Measurements from ENCODE around the gene TTLL13. TPM values are rescaled to one million over a fixed set of nuclear protein-coding genes. Genes with fewer than 3 reads are reported as not detected.

TTLL13 gene
- total and polyA plus RNA-seq, 4 donors, result 0.28 to 0.51 (median 0.30) TPM

DNA sequence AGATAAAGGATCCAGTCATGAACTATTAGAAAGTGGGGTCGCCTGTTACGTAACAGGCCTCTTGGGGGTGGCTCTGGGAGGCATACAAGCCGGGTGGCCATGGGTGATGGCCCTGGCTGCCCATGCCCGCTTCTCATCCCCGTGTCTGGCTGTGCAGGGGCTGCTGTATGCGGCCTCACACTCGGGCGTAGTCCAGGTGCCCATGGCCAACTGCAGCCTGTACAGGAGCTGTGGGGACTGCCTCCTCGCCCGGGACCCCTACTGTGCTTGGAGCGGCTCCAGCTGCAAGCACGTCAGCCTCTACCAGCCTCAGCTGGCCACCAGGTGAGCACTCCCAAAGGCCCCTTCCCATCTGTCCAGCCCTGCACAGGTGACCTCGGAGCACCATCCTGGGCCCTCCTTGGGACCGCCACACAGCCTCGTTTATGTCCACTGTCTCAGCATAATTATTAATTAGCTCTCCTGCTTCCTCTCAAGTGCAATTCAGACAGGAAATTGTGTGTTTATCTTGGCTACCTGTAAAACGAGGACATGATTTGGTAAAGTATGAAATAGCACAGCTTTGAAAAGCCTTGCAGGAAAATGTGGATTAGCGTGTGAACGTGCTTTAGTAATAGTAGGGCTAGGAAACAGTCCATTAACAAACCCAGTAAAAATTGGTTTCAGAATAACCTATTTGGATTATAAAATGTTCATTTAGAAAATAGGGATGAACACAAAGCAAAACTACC, 23.7 kb upstream of the TTLL13 start:
- Histone ChIP-seq H3K27me3 (ENCODE audit: control insufficient read depth, insufficient read depth, low read length) (no peaks in the 10 kb centered on the region), H3K27ac (ENCODE audit: low read depth, low read length) (no peak overlapping the region), H3K9me3 (ENCODE audit: control insufficient read depth, insufficient read depth, low read length) (no peaks in the 10 kb centered on the region), H3K4me3 (ENCODE audit: low read depth, low read length) (no peak overlapping the region), H3K36me3 (ENCODE audit: control insufficient read depth, insufficient read depth, low read length) (peaks cover 89% of the 10 kb centered on the region), H3K4me1 (ENCODE audit: control insufficient read depth, insufficient read depth, low read length) (peaks cover 22% of the 10 kb centered on the region)
- DNase-seq (ENCODE audit: low read depth in 4 of 6, low spot score in 6 of 6), result no peak
- 90% methylated on average over 13 of the region's 18 CpGs for WGBS (ENCODE audit: insufficient coverage)

DNA sequence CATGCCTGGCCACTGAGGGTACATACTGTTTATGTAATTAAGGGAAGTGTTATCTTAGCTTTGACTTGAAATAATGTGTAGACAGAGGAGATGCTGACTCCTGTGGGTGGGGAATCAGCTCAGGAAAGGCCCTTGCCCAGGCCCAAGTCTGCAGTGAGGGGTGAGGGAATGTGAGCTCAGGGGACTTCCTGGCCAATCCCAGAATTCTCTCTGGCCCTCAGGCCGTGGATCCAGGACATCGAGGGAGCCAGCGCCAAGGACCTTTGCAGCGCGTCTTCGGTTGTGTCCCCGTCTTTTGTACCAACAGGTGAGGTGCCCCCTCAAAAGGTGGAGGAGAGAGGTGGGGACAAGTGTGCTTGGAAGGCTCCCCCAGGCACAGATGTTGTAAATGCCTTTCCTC, 22.0 kb upstream of the TTLL13 start:
- 95% methylated on average over 6 of the region's 7 CpGs for WGBS (ENCODE audit: insufficient coverage)

DNA sequence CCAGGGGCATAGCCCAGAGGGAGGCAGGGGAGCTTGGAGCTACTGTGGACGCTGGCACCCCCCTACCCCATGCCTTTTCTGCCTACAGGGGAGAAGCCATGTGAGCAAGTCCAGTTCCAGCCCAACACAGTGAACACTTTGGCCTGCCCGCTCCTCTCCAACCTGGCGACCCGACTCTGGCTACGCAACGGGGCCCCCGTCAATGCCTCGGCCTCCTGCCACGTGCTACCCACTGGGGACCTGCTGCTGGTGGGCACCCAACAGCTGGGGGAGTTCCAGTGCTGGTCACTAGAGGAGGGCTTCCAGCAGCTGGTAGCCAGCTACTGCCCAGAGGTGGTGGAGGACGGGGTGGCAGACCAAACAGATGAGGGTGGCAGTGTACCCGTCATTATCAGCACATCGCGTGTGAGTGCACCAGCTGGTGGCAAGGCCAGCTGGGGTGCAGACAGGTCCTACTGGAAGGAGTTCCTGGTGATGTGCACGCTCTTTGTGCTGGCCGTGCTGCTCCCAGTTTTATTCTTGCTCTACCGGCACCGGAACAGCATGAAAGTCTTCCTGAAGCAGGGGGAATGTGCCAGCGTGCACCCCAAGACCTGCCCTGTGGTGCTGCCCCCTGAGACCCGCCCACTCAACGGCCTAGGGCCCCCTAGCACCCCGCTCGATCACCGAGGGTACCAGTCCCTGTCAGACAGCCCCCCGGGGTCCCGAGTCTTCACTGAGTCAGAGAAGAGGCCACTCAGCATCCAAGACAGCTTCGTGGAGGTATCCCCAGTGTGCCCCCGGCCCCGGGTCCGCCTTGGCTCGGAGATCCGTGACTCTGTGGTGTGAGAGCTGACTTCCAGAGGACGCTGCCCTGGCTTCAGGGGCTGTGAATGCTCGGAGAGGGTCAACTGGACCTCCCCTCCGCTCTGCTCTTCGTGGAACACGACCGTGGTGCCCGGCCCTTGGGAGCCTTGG, 21.3 kb upstream of the TTLL13 start:
- Histone ChIP-seq H3K36me3 (ENCODE audit: control insufficient read depth, insufficient read depth, low read length) (peaks cover 79% of the 10 kb centered on the region), H3K27me3 (ENCODE audit: control insufficient read depth, insufficient read depth, low read length) (no peaks in the 10 kb centered on the region), H3K4me3 (ENCODE audit: low read depth, low read length) (no peak overlapping the region), H3K27ac (ENCODE audit: low read depth, low read length) (no peak overlapping the region), H3K4me1 (ENCODE audit: control insufficient read depth, insufficient read depth, low read length) (peaks cover 21% of the 10 kb centered on the region), H3K9me3 (ENCODE audit: control insufficient read depth, insufficient read depth, low read length) (no peaks in the 10 kb centered on the region)
- DNase-seq (ENCODE audit: low read depth in 4 of 6, low spot score in 6 of 6), result no peak
- WGBS (ENCODE audit: insufficient coverage), result 94% methylated on average over 37 of the region's 38 CpGs

More for the DNA sequence above, 22.0 kb upstream of the TTLL13 start:
- H3K4me1 ChIP-seq (ENCODE audit: control insufficient read depth, insufficient read depth, low read length), result peaks cover 14% of the 10 kb centered on the region
- H3K27ac ChIP-seq (ENCODE audit: low read depth, low read length), result no peak overlapping the region
- H3K36me3 ChIP-seq (ENCODE audit: control insufficient read depth, insufficient read depth, low read length), result peaks cover 85% of the 10 kb centered on the region
- DNase-seq (ENCODE audit: low read depth in 4 of 6, low spot score in 6 of 6), result no peak
- no peak overlapping the region for H3K4me3 ChIP-seq (ENCODE audit: low read depth, low read length)
- no peaks in the 10 kb centered on the region for H3K27me3 ChIP-seq (ENCODE audit: control insufficient read depth, insufficient read depth, low read length)
- H3K9me3 ChIP-seq (ENCODE audit: control insufficient read depth, insufficient read depth, low read length), result no peaks in the 10 kb centered on the region

DNA sequence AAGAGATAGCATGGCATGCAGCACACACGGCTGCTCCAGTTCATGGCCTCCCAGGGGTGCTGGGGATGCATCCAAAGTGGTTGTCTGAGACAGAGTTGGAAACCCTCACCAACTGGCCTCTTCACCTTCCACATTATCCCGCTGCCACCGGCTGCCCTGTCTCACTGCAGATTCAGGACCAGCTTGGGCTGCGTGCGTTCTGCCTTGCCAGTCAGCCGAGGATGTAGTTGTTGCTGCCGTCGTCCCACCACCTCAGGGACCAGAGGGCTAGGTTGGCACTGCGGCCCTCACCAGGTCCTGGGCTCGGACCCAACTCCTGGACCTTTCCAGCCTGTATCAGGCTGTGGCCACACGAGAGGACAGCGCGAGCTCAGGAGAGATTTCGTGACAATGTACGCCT, 20.4 kb upstream of the TTLL13 start:
- H3K27me3 ChIP-seq (ENCODE audit: control insufficient read depth, insufficient read depth, low read length), result no peaks in the 10 kb centered on the region
- peaks cover 25% of the 10 kb centered on the region for H3K4me1 ChIP-seq (ENCODE audit: control insufficient read depth, insufficient read depth, low read length)
- no peak overlapping the region for H3K27ac ChIP-seq (ENCODE audit: low read depth, low read length)

DNA sequence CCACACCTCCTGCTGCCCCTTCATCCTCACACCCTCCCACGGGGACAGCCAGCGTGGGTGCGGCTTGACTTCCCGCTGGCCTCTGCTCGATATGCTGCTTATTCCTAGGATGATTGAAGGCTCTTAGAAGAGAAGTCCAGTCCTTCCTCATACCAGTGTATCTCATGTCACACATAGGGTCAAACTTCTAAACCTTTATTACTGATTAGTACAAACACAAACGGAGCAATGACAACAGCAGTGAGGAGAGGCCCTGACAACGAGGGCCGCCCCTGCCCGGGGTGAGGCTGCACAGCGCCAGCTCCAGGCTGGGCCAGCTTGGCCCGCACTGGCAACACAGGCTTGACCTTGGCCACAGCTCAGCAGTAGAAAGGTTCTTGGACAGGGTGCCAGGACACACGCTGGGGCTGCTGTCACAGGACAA, 19.3 kb upstream of the TTLL13 start:
- Histone ChIP-seq H3K4me1 (ENCODE audit: control insufficient read depth, insufficient read depth, low read length) (peaks cover 27% of the 10 kb centered on the region), H3K27me3 (ENCODE audit: control insufficient read depth, insufficient read depth, low read length) (no peaks in the 10 kb centered on the region), H3K9me3 (ENCODE audit: control insufficient read depth, insufficient read depth, low read length) (no peaks in the 10 kb centered on the region), H3K27ac (ENCODE audit: low read depth, low read length) (no peak overlapping the region), H3K36me3 (ENCODE audit: control insufficient read depth, insufficient read depth, low read length) (peaks cover 59% of the 10 kb centered on the region), H3K4me3 (ENCODE audit: low read depth, low read length) (no peak overlapping the region)
- DNase-seq (ENCODE audit: low read depth in 4 of 6, low spot score in 6 of 6), result peak in 1 of 6 donors; percentile 39
- WGBS (ENCODE audit: insufficient coverage), result 63% methylated on average over 8 of the region's 12 CpGs

More for the DNA sequence above, 20.4 kb upstream of the TTLL13 start:
- WGBS (ENCODE audit: insufficient coverage), result 94% methylated on average over 15 of the region's 15 CpGs
- no peaks in the 10 kb centered on the region for H3K9me3 ChIP-seq (ENCODE audit: control insufficient read depth, insufficient read depth, low read length)
- H3K4me3 ChIP-seq (ENCODE audit: low read depth, low read length), result no peak overlapping the region
- H3K36me3 ChIP-seq (ENCODE audit: control insufficient read depth, insufficient read depth, low read length), result peaks cover 70% of the 10 kb centered on the region
- no peak for DNase-seq (ENCODE audit: low read depth in 4 of 6, low spot score in 6 of 6)

DNA sequence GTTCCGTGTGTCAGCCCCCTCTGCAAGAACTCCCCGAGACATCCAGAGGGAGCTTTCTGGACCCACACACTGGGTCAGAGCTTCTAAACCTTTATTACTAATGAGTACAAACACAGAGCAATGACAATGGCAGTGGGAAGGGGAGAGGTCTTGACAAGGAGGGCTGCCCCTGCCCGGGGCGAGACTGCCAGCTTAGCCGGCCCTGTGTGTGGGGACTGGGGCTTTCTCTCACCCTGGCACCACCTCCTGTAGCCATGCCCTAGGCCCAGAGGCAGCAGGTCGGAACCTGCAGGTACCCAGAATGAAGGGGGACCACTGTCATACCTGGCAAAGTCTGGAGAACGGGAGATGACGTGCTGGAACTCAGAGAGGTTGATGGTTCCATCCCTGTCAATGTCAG, 18.7 kb upstream of the TTLL13 start:
- no peak for DNase-seq (ENCODE audit: low read depth in 4 of 6, low spot score in 6 of 6)
- Histone ChIP-seq H3K4me3 (ENCODE audit: low read depth, low read length) (no peak overlapping the region), H3K36me3 (ENCODE audit: control insufficient read depth, insufficient read depth, low read length) (peaks cover 54% of the 10 kb centered on the region), H3K27me3 (ENCODE audit: control insufficient read depth, insufficient read depth, low read length) (no peaks in the 10 kb centered on the region), H3K9me3 (ENCODE audit: control insufficient read depth, insufficient read depth, low read length) (no peaks in the 10 kb centered on the region), H3K4me1 (ENCODE audit: control insufficient read depth, insufficient read depth, low read length) (peaks cover 27% of the 10 kb centered on the region), H3K27ac (ENCODE audit: low read depth, low read length) (no peak overlapping the region)
- 87% methylated on average over 5 of the region's 8 CpGs for WGBS (ENCODE audit: insufficient coverage)

DNA sequence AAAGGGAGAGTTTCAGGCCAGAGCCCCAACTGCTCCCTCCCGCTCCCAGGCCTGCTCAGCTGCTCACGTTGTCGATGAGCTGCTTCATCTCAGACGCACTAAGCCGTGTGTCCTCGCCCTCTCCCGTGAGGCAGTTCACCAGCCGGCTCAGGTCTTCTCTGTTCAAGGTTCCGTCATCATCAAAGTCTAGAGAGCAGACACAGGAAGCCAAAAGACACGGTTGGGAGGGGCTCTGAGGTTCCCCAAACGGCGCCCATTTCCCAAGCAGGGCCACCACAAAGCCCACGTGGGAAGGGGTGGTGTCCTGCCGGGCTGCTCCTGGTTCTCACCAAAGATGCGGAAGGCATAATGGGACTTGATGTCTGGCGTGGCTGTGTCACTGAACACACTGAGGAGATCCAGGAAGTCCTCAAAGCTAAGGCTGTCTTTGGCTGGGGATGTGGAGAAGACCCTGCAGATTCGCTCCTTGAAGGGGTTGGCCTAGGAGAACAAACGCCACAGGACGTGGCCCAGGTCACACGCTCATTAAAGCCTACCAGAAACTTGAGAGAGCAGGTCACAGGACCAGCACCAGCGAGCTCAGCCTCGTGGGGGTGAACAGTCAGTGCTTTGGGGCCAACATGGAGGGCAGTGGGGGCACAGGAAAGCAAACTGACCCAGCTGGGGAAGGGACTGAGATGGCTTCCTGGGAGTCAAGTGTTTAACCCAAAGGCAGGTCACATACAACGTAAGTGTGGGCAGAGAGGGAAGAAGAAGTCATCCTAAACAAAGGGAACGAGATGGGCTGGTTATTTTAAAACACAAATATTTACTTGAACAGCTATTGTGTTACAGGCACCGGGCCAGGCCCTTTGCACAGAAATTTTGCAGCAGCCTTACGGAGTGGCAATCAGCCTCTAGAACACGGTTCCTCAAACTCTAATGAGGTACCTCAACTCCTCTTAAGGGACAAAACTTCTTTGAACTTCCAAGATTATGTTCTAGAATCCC, 18.0 kb upstream of the TTLL13 start:
- peaks cover 50% of the 10 kb centered on the region for H3K36me3 ChIP-seq (ENCODE audit: control insufficient read depth, insufficient read depth, low read length)
- H3K9me3 ChIP-seq (ENCODE audit: control insufficient read depth, insufficient read depth, low read length), result no peaks in the 10 kb centered on the region
- no peak for DNase-seq (ENCODE audit: low read depth in 4 of 6, low spot score in 6 of 6)
- H3K27ac ChIP-seq (ENCODE audit: low read depth, low read length), result no peak overlapping the region
- WGBS (ENCODE audit: insufficient coverage), result 81% methylated on average over 25 of the region's 27 CpGs
- no peak overlapping the region for H3K4me3 ChIP-seq (ENCODE audit: low read depth, low read length)
- H3K4me1 ChIP-seq (ENCODE audit: control insufficient read depth, insufficient read depth, low read length), result peaks cover 27% of the 10 kb centered on the region
- H3K27me3 ChIP-seq (ENCODE audit: control insufficient read depth, insufficient read depth, low read length), result no peaks in the 10 kb centered on the region

DNA sequence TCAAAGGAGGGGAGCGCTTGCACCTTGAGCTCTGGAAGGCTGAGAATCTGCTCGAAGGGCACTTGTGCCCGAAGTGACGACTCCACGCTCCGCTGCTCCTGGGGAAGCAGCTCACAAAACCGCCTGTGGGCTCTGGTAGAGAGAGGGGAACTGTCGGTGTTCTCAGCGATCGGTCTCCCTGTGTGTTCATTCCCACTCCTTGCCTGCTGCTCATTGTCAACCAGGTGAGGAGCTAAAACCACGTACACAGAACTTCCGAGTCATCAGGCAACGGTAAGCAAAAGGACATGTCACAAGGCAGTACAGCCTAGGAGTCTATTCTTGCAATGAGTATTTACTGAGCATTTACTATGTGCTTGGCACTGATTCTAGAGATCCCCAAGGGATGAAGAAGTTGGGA, 17.2 kb upstream of the TTLL13 start:
- DNase-seq (ENCODE audit: low read depth in 4 of 6, low spot score in 6 of 6), result no peak
- no peaks in the 10 kb centered on the region for H3K9me3 ChIP-seq (ENCODE audit: control insufficient read depth, insufficient read depth, low read length)
- no peak overlapping the region for H3K4me3 ChIP-seq (ENCODE audit: low read depth, low read length)
- H3K36me3 ChIP-seq (ENCODE audit: control insufficient read depth, insufficient read depth, low read length), result peaks cover 50% of the 10 kb centered on the region
- peaks cover 27% of the 10 kb centered on the region for H3K4me1 ChIP-seq (ENCODE audit: control insufficient read depth, insufficient read depth, low read length)
- H3K27ac ChIP-seq (ENCODE audit: low read depth, low read length), result no peak overlapping the region
- no peaks in the 10 kb centered on the region for H3K27me3 ChIP-seq (ENCODE audit: control insufficient read depth, insufficient read depth, low read length)
- 83% methylated on average over 10 of the region's 13 CpGs for WGBS (ENCODE audit: insufficient coverage)

DNA sequence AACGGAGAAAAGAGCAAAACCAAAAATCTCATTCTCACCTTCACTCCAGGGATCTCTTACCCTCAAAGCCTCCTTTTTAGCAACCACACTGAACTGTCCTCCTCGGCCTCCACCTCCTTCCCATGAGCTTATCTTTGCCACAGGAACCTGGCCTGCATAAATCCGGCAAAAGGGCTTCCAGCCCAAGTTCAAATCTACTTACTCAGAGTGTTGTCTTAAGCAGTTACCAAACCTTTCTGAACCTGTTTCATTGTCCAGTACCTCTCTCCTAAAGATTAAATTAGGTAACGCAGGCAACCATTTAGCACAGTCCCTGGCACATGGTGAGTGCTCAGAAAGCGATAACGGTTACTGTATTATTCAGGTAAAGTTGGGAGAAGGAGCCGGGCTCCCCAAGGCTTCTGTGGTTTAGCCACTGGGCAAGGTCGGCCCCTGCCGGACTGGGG, 16.4 kb upstream of the TTLL13 start:
- Histone ChIP-seq H3K4me1 (ENCODE audit: control insufficient read depth, insufficient read depth, low read length) (peaks cover 27% of the 10 kb centered on the region), H3K4me3 (ENCODE audit: low read depth, low read length) (peak overlapping the region; percentile 74), H3K36me3 (ENCODE audit: control insufficient read depth, insufficient read depth, low read length) (peaks cover 47% of the 10 kb centered on the region), H3K9me3 (ENCODE audit: control insufficient read depth, insufficient read depth, low read length) (no peaks in the 10 kb centered on the region), H3K27me3 (ENCODE audit: control insufficient read depth, insufficient read depth, low read length) (no peaks in the 10 kb centered on the region), H3K27ac (ENCODE audit: low read depth, low read length) (no peak overlapping the region)
- WGBS (ENCODE audit: insufficient coverage), result 16% methylated on average over 8 of the region's 9 CpGs
- peak in 1 of 6 donors; percentile 45 for DNase-seq (ENCODE audit: low read depth in 4 of 6, low spot score in 6 of 6)

Data from spinal cord (tissue), 10 donors.